ENCODE results near the gene DGKI. TPM values are rescaled to one million over a fixed set of nuclear protein-coding genes. Genes with fewer than 3 reads are reported as not detected.

DGKI gene
- total and polyA plus RNA-seq, 2 of the 4 experiments (the other 2 are of a cell fraction) = 3.9 to 15.8 TPM

DNA sequence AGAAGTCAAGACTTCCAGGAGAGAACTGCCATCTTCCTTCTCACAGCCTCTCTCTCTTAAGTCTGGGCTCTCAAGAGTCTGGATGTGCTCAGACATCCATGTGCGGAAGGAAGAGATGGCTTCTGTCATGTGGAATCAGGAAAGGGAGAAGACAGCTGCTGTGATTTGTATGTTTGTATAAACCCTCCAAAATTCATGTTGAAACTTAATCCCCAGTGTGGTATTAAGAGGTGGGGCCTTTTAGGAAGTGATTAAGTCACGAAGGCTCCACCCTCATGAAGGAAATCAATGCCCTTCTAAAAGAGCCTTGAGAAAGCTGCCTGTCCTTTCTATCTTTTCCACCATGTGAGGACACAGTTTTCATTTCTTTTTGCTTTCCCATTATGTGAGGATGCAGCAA lies 429.3 kb downstream of the DGKI start:
- POLR2A ChIA-PET (ENCODE audit: unreplicated experiment) = interaction anchor here (1.0 kb wide), 1 partner anchor 17 kb away, joined by 4 read pairs; no protein-coding TSS in a partner anchor
- Histone ChIP-seq H2BK20ac (ENCODE audit: low read depth, low read length) (peak overlapping the region; percentile 31; the same call in 1 of the 2 replicates), H3K79me1 (ENCODE audit: low read depth in 1 of 2, low read length in 2 of 2) (peaks cover 0 to 3% of the 10 kb centered on the region in 2 experiments; a peak in 1 of 4 replicates), H2BK120ac (ENCODE audit: low read depth, low read length) (0 out of 2 replicates have a peak overlapping the region, but pooled peaks have one; percentile 17), H3K9ac (ENCODE audit: low read depth, low read length) (no peak overlapping the region), H3K27ac (ENCODE audit: insufficient read depth, low read length) (no peak overlapping the region), H3K9me3 (ENCODE audit: control insufficient read depth, insufficient read depth, low read length) (no peaks in the 10 kb centered on the region), H3K18ac (ENCODE audit: low read depth, low read length) (no peak overlapping the region), H3K36me3 (ENCODE audit: control insufficient read depth, insufficient read depth, low read length) (no peaks in the 10 kb centered on the region), H3K56ac (ENCODE audit: extremely low read depth, insufficient read depth, low read length) (no peak overlapping the region), H3K23ac (ENCODE audit: low read depth, low read length) (no peak overlapping the region), H3K4me3 (ENCODE audit: insufficient read depth, low read depth, low read length) (no peak overlapping the region), H3K9me1 (ENCODE audit: insufficient read depth, low read length) (peaks cover 3% of the 10 kb centered on the region; the same call in 1 of the 2 replicates), H4K20me1 (ENCODE audit: insufficient read depth, low read length) (no peaks in the 10 kb centered on the region), H2BK5ac (ENCODE audit: low read depth, low read length, poor library complexity, severe bottlenecking) (no peak overlapping the region), H4K91ac (ENCODE audit: insufficient read depth, low read depth, low read length) (no peak overlapping the region), H2BK15ac (ENCODE audit: low read depth, low read length) (no peak overlapping the region), H3K4me1 (ENCODE audit: control insufficient read depth, insufficient read depth, low read length) (peaks cover 8% of the 10 kb centered on the region), H3K4ac (ENCODE audit: low read depth, low read length) (no peak overlapping the region), H4K5ac (ENCODE audit: low read depth, low read length) (no peak overlapping the region), H3K27me3 (ENCODE audit: control insufficient read depth, insufficient read depth, low read length) (no peaks in the 10 kb centered on the region), H4K8ac (ENCODE audit: low read depth in 2 of 2, low read length in 2 of 2) (no peak overlapping the region), H3K14ac (replicated peaks; ENCODE audit: low read depth, low read length) (no peak overlapping the region), H2AK9ac (replicated peaks; ENCODE audit: low read depth, low read length, poor library complexity) (no peak overlapping the region), H3K4me2 (ENCODE audit: low read depth, low read length) (no peak overlapping the region), H2AK5ac (ENCODE audit: low read depth, low read length) (no peak overlapping the region), H2AFZ (replicated peaks; ENCODE audit: low read length, poor library complexity) (no peak overlapping the region)
- ATAC-seq (ENCODE audit: low read depth) (no peak; the same call in 1 of the 2 replicates), DNase-seq (no peak)
- CTCF ChIA-PET = no interaction called here
- in situ Hi-C loops (cut with MboI; ENCODE audit: low sequenced_read_pairs) = no loop called here
- TF ChIP-seq MAFK (IDR thresholded peaks at IDR 0.05; ENCODE audit: low read depth, low read length) (no peak), CHD1 (IDR thresholded peaks at IDR 0.05; ENCODE audit: low read depth, low read length) (no peak), BHLHE40 (IDR thresholded peaks at IDR 0.05; ENCODE audit: low read depth, low read length) (no peak), RAD21 (IDR thresholded peaks at IDR 0.05; ENCODE audit: low read length) (no peak), CEBPB (IDR thresholded peaks at IDR 0.05; ENCODE audit: low read depth, low read length) (no peak), FOS (IDR thresholded peaks at IDR 0.05; ENCODE audit: low read depth, low read length) (no peak), RCOR1 (IDR thresholded peaks at IDR 0.05; ENCODE audit: insufficient replicate concordance, low read length) (no peak), POLR2A (IDR thresholded peaks at IDR 0.05; ENCODE audit: low read depth, low read length) (no peak)
- intact Hi-C loops (cut with micrococcal nuclease) = no loop called here
- dilution Hi-C loops (cut with HindIII; ENCODE audit: low sequenced_read_pairs, unreplicated experiment) = no loop called here
- no TSS peak for BruUV-seq (replicated peaks)
- WGBS, 2 experiments (ENCODE audit: extremely low coverage in 2 of 2, insufficient read length in 1 of 2) = no CpG with 5 or more reads among the region's 2 CpGs
